CD14-positive monocyte (primary cell): Measurements from ENCODE around the gene RIPOR3. TPM values are rescaled to one million over a fixed set of nuclear protein-coding genes. Genes with fewer than 3 reads are reported as not detected.

Experiments used
- DNase-seq, 3 donors: peaks; one replicate each; pipeline ENCODE4 v3.0.0-alpha.2; 2011 to 2022
- H2AFZ ChIP-seq: 2 replicates; pipeline ENCODE4 v1.6.0; 2012; ENCODE audit warnings: mild to moderate bottlenecking, low read depth, low read length, inconsistent platforms; ENCODE audit not compliant: insufficient read depth, poor library complexity, severe bottlenecking
- H3K27ac ChIP-seq, 2 donors: 1 replicate in 1 of 2; 2 replicates in 1 of 2; pipeline ENCODE4 v1.5.1; 2012 to 2013; ENCODE audit warnings: low read length in 2 of 2, control low read depth in 1 of 2, inconsistent platforms in 1 of 2, low read depth in 1 of 2, mild to moderate bottlenecking in 1 of 2
- H3K27me3 ChIP-seq, 2 donors: one replicate each; pipeline versions ENCODE4 v1.6.0 to v1.6.1; 2011 to 2013; ENCODE audit warnings: low read length in 2 of 2; ENCODE audit not compliant: control insufficient read depth in 2 of 2, insufficient read depth in 2 of 2
- H3K36me3 ChIP-seq, 2 donors: replicated peaks in 1 of 2; 1 replicate in 1 of 2; 2 replicates in 1 of 2; pipeline versions ENCODE4 v1.5.1 to v1.6.1; 2012 to 2013; ENCODE audit warnings: low read length in 2 of 2, control low read depth in 1 of 2, inconsistent platforms in 1 of 2, mild to moderate bottlenecking in 1 of 2; ENCODE audit not compliant: insufficient read depth in 2 of 2, control insufficient read depth in 1 of 2
- H3K4me1 ChIP-seq, 2 donors: 1 replicate in 1 of 2; 2 replicates in 1 of 2; pipeline versions ENCODE4 v1.5.1 to v1.6.1; 2012 to 2013; ENCODE audit warnings: low read length in 2 of 2, control low read depth in 1 of 2, inconsistent platforms in 1 of 2, mild to moderate bottlenecking in 1 of 2, moderate library complexity in 1 of 2; ENCODE audit not compliant: insufficient read depth in 2 of 2, control insufficient read depth in 1 of 2
- H3K4me2 ChIP-seq: replicated peaks from 2 replicates; pipeline ENCODE3; 2012; ENCODE audit warnings: low read length, moderate library complexity, mild to moderate bottlenecking; ENCODE audit not compliant: poor library complexity, severe bottlenecking; ENCODE audit errors: extremely low read depth
- H3K4me3 ChIP-seq, 3 experiments: fragments of 200-600 bp in 1 of 3; sonication (generic) in 1 of 3; replicated peaks in 1 of 3; 1 replicate in 2 of 3; 2 replicates in 1 of 3; pipeline ENCODE4 v1.5.1; 2011 to 2013; ENCODE audit warnings: low read length in 3 of 3, mild to moderate bottlenecking in 3 of 3, control low read depth in 2 of 3, low read depth in 2 of 3, inconsistent platforms in 1 of 3, moderate library complexity in 1 of 3
- H3K79me2 ChIP-seq: 2 replicates; pipeline ENCODE4 v1.6.0; 2012; ENCODE audit warnings: mild to moderate bottlenecking, control low read depth, inconsistent platforms, low read length, moderate library complexity; ENCODE audit not compliant: insufficient read depth
- H3K9ac ChIP-seq: 2 replicates; pipeline ENCODE4 v1.6.0; 2017; ENCODE audit warnings: low read length, mild to moderate bottlenecking; ENCODE audit not compliant: insufficient read depth, poor library complexity, severe bottlenecking
- H3K9me3 ChIP-seq, 2 donors: replicated peaks in 1 of 2; 1 replicate in 1 of 2; 2 replicates in 1 of 2; pipeline versions ENCODE4 v1.5.1 to v1.6.1; 2012 to 2013; ENCODE audit warnings: low read length in 2 of 2, control low read depth in 1 of 2; ENCODE audit not compliant: control insufficient read depth in 1 of 2, insufficient read depth in 1 of 2
- H4K20me1 ChIP-seq: 2 replicates; pipeline ENCODE4 v1.6.0; 2012; ENCODE audit warnings: mild to moderate bottlenecking, low read length, control low read depth, moderate library complexity; ENCODE audit not compliant: insufficient read depth
- H3K27ac Mint-ChIP-seq, 7 donors: one replicate each; pipeline ENCODE4 v1.8.0; 2020; ENCODE audit warnings: mild to moderate bottlenecking in 7 of 7, mixed read lengths in 7 of 7, moderate library complexity in 6 of 7, inconsistent platforms in 2 of 7
- H3K27me3 Mint-ChIP-seq, 3 donors: one replicate each; pipeline ENCODE4 v1.8.0; 2021 to 2022; ENCODE audit warnings: low read depth in 3 of 3, mild to moderate bottlenecking in 3 of 3, mixed read lengths in 3 of 3, moderate library complexity in 3 of 3, inconsistent platforms in 1 of 3
- H3K36me3 Mint-ChIP-seq, 2 donors: one replicate each; pipeline ENCODE4 v1.8.0; 2020; ENCODE audit warnings: mixed read lengths in 2 of 2, inconsistent platforms in 1 of 2, mild to moderate bottlenecking in 1 of 2
- H3K4me1 Mint-ChIP-seq: one replicate; pipeline ENCODE4 v1.8.0; 2020; ENCODE audit warnings: mild to moderate bottlenecking, mixed read lengths
- H3K4me3 Mint-ChIP-seq, 2 donors: one replicate each; pipeline ENCODE4 v1.8.0; 2020; ENCODE audit warnings: mild to moderate bottlenecking in 2 of 2, mixed read lengths in 2 of 2, moderate library complexity in 1 of 2
- H3K9me3 Mint-ChIP-seq, 7 donors: one replicate each; pipeline ENCODE4 v1.8.0; 2020 to 2022; ENCODE audit warnings: mixed read lengths in 7 of 7, mild to moderate bottlenecking in 6 of 7, moderate library complexity in 6 of 7, inconsistent platforms in 2 of 7
- CTCF ChIP-seq: fragments of 200-600 bp; IDR thresholded peaks from one replicate; pipeline ENCODE4 v1.8.0; 2022; ENCODE audit warnings: antibody characterized with exemption, mild to moderate bottlenecking
- WGBS: methylation state at CpG from one replicate; pipeline ENCODE4 v1.1.5; 2013; ENCODE audit warnings: missing lambda C conversion rate; ENCODE audit not compliant: insufficient coverage; 5-methylcytosine and 5-hydroxymethylcytosine counted together
- intact Hi-C, 2 donors: fragments of 100-400 bp; cut with micrococcal nuclease; formaldehyde crosslinking; loops; one replicate each; pipeline versions ENCODE4 v1.15.0 to v1.15.1; 2023
- polyA minus RNA-seq: library from RNA; depleted of rRNA, polyadenylated mRNA; stranded (reverse); fragments of >200 nt; gene quantifications from 2 replicates; pipeline ENCODE4 v1.2.3, GENCODE V29; 2012
- polyA plus RNA-seq, 3 donors: library from polyadenylated mRNA; depleted of rRNA in 1 of 3; unstranded in 2 of 3; stranded (reverse) in 1 of 3; fragments of 300-500 nt in 2 of 3; fragments of >200 nt in 1 of 3; fragmentation: Illumina TruSeq in 2 of 3; gene quantifications; 1 replicate in 2 of 3; 2 replicates in 1 of 3; pipeline ENCODE4 v1.2.3, GENCODE V29; 2012 to 2021
- total RNA-seq, 12 experiments: library from RNA in 1 of 12; stranded (reverse) in 1 of 12; fragments of 120-200 nt in 1 of 12; gene quantifications; one replicate each; pipeline ENCODE4 v1.2.4 and lab custom pipeline; 2013 to 2026; ENCODE audit warnings: mixed read lengths in 6 of 12, inconsistent platforms in 1 of 12

Gene RIPOR3
- total RNA-seq (2013), result 0.04 TPM
- polyA plus RNA-seq (not detected), polyA minus RNA-seq (0.14 and 0.24 TPM in 2 replicates), total RNA-seq (lab: John Stamatoyannopoulos, UW) (0 to 0.92 (median 0.08) reads per million in 11 experiments)

GRCh38 chr20:50690650-50691572 lies at the start of gene RIPOR3:
Gene RIPOR3, minus strand, starts transcription at chr20:50691542. Its CDS starts 414 bp downstream, at chr20:50691128.
- DNase-seq, result no peak
- Mint-ChIP-seq H3K27ac (peak within 1 kb of the TSS in 1 of 7 donors; percentile 57), H3K9me3 (peaks cover 0 to 11% (median 3%) of the 10 kb centered on the region in 7 donors), H3K36me3 (peaks cover 0 to 1% of the 10 kb centered on the region in 2 donors), H3K4me1 (peaks cover 10% of the 10 kb centered on the region), H3K27me3 (peaks cover 52 to 63% (median 55%) of the 10 kb centered on the region in 3 donors), H3K4me3 (peak within 1 kb of the TSS in 1 of 2 donors; percentile 77)
- no peak within 1 kb of the TSS for H3K4me2 ChIP-seq
- H3K27ac ChIP-seq, result no peak within 1 kb of the TSS
- no peak within 1 kb of the TSS for H3K4me3 ChIP-seq
- H4K20me1 ChIP-seq, result no peaks in the 10 kb centered on the region
- no peak for TF ChIP-seq CTCF
- whole genome bisulfite sequencing, result 5% methylated on average over 40 of the region's 42 CpGs
- no peaks in the 10 kb centered on the region for H3K36me3 ChIP-seq
- H3K9ac ChIP-seq, result no peak within 1 kb of the TSS
- no peaks in the 10 kb centered on the region for H3K79me2 ChIP-seq
- no peaks in the 10 kb centered on the region for H3K4me1 ChIP-seq
- H3K9me3 ChIP-seq, result peaks cover 0 to 7% of the 10 kb centered on the region in 2 donors
- intact Hi-C loops, result no loop called here
- no peak within 1 kb of the TSS for H2AFZ ChIP-seq
- H3K27me3 ChIP-seq, result peaks cover 36 to 47% of the 10 kb centered on the region in 2 donors

GRCh38 chr20:50737352-50737751 lies 46.0 kb upstream of the RIPOR3 start:
- Mint-ChIP-seq H3K4me1 (peaks cover 3% of the 10 kb centered on the region), H3K27ac (no peak overlapping the region), H3K27me3 (peaks cover 0 to 8% (median 6%) of the 10 kb centered on the region in 3 donors), H3K4me3 (no peak overlapping the region), H3K36me3 (no peaks in the 10 kb centered on the region), H3K9me3 (no peaks in the 10 kb centered on the region)
- TF ChIP-seq CTCF, result no peak
- H3K36me3 ChIP-seq, result no peaks in the 10 kb centered on the region
- WGBS, result 100% methylated on average over 2 of the region's 4 CpGs
- no peak overlapping the region for H3K4me2 ChIP-seq
- no peaks in the 10 kb centered on the region for H3K79me2 ChIP-seq
- no peaks in the 10 kb centered on the region for H3K9me3 ChIP-seq
- H3K4me3 ChIP-seq, result no peak overlapping the region
- intact Hi-C loops, result no loop called here
- H4K20me1 ChIP-seq, result no peaks in the 10 kb centered on the region
- H3K27me3 ChIP-seq, result peaks cover 3% of the 10 kb centered on the region in 2 donors
- DNase-seq, result no peak
- H2AFZ ChIP-seq, result no peak overlapping the region
- H3K27ac ChIP-seq, result no peak overlapping the region
- peaks cover 0 to 3% of the 10 kb centered on the region in 2 donors for H3K4me1 ChIP-seq
- no peak overlapping the region for H3K9ac ChIP-seq
